ENCODE results near the gene CALHM2. TPM values are rescaled to one million over a fixed set of nuclear protein-coding genes. Genes with fewer than 3 reads are reported as not detected.

Gene CALHM2
- total RNA-seq, 1 experiment from 2014 or later, result not detected

DNA sequence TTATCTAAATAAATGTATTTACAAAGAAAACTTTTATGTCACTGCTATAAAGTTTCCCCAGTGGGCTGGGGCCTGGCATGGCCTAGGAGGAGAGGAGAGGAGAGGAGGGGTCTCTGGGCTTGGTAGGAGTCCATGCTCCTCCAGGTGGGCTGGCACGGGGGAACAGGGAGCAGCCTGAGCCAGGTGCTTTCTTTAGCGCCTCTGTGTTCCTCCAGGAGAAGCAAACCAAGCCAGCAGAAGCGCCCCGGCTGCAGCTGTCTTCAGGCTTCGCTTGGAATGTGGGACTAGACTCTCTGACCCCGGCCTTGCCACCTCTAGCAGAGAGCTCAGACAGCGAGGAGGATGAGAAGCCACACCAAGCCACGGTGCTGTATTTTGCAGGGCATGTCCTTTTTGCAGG, 10.6 kb downstream of the CALHM2 start:
- H2BK15ac ChIP-seq (ENCODE audit: low read depth, low read length), result no peak overlapping the region
- no peaks in the 10 kb centered on the region for H4K20me1 ChIP-seq (ENCODE audit: control insufficient read depth, insufficient read depth, insufficient read length)
- Mint-ChIP-seq H3K36me3 (ENCODE audit: insufficient read depth in 1 of 3, low read depth in 3 of 3) (peaks cover 67 to 95% (median 90%) of the 10 kb centered on the region in 3 experiments; a peak in 6 of 7 replicates), H3K4me1 (peaks cover 0 to 3% of the 10 kb centered on the region in 2 experiments; a peak in 1 of 4 replicates), H3K27ac (peak overlapping the region in 1 of 3 experiments; percentile 57; a peak in 1 of 7 replicates), H3K4me3 (no peak overlapping the region), H3K9me3 (no peaks in the 10 kb centered on the region), H3K27me3 (ENCODE audit: low read depth) (no peaks in the 10 kb centered on the region)
- no peak overlapping the region for H3K4me2 ChIP-seq (ENCODE audit: insufficient read depth, insufficient read length, low read length)
- TF ChIP-seq, protein P1, sequence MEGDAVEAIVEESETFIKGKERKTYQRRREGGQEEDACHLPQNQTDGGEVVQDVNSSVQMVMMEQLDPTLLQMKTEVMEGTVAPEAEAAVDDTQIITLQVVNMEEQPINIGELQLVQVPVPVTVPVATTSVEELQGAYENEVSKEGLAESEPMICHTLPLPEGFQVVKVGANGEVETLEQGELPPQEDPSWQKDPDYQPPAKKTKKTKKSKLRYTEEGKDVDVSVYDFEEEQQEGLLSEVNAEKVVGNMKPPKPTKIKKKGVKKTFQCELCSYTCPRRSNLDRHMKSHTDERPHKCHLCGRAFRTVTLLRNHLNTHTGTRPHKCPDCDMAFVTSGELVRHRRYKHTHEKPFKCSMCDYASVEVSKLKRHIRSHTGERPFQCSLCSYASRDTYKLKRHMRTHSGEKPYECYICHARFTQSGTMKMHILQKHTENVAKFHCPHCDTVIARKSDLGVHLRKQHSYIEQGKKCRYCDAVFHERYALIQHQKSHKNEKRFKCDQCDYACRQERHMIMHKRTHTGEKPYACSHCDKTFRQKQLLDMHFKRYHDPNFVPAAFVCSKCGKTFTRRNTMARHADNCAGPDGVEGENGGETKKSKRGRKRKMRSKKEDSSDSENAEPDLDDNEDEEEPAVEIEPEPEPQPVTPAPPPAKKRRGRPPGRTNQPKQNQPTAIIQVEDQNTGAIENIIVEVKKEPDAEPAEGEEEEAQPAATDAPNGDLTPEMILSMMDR (conservative IDR thresholded peaks at IDR 0.05), result no peak
- H3K9me3 ChIP-seq (ENCODE audit: control insufficient read depth, low read depth, low read length), result no peaks in the 10 kb centered on the region
- no peak overlapping the region for H3K14ac ChIP-seq (ENCODE audit: insufficient read depth, low read length)
- H4K5ac ChIP-seq (ENCODE audit: insufficient read length, low read depth, low read length), result no peak overlapping the region
- no peak overlapping the region for H3K18ac ChIP-seq (ENCODE audit: insufficient read length, low read depth, low read length)
- no peak overlapping the region for H4K91ac ChIP-seq (ENCODE audit: insufficient read length, low read depth, low read length)
- H3K23ac ChIP-seq (ENCODE audit: insufficient read length, low read depth, low read length), result no peak overlapping the region
- H3K4me1 ChIP-seq (ENCODE audit: insufficient read depth, low read length), result no peaks in the 10 kb centered on the region
- no peak overlapping the region for H3K56ac ChIP-seq (ENCODE audit: insufficient read length, low read depth, low read length)
- H3T11ph ChIP-seq (ENCODE audit: low read length), result no peak overlapping the region
- DNase-seq, result no peak
- no peak overlapping the region for H4K8ac ChIP-seq (replicated peaks; ENCODE audit: insufficient read length, low read depth, low read length)
- H3K23me2 ChIP-seq (ENCODE audit: insufficient read length, low read depth, low read length, poor library complexity, severe bottlenecking), result no peaks in the 10 kb centered on the region
- H3K27me3 ChIP-seq (ENCODE audit: insufficient read depth, low read length), result no peaks in the 10 kb centered on the region
- no peak overlapping the region for H2BK12ac ChIP-seq (ENCODE audit: insufficient read length, low read depth, low read length)
- no peaks in the 10 kb centered on the region for H3K79me1 ChIP-seq (ENCODE audit: insufficient read depth, low read depth, low read length, poor library complexity, severe bottlenecking)
- no peak overlapping the region for H3K9ac ChIP-seq (ENCODE audit: extremely low read depth, insufficient read length, low read length)
- no peaks in the 10 kb centered on the region for H3K79me2 ChIP-seq (ENCODE audit: insufficient read depth, low read length)
- no peak overlapping the region for H3K4ac ChIP-seq (ENCODE audit: low read depth, low read length)
- whole genome bisulfite sequencing (ENCODE audit: extremely low coverage, insufficient read length, low lambda C conversion rate), result no CpG with 5 or more reads among the region's 8 CpGs
- H2AK5ac ChIP-seq (ENCODE audit: insufficient read length, low read length), result no peak overlapping the region
- no peak overlapping the region for H2BK20ac ChIP-seq (ENCODE audit: low read depth, low read length, poor library complexity, severe bottlenecking)
- no peak overlapping the region for H2BK120ac ChIP-seq (ENCODE audit: low read depth, low read length, poor library complexity, severe bottlenecking)
- no peak overlapping the region for H2AFZ ChIP-seq (ENCODE audit: low read length)
- no peak overlapping the region for H3K27ac ChIP-seq (ENCODE audit: insufficient read length, low read depth, low read length)
- H2BK5ac ChIP-seq (ENCODE audit: insufficient read length, low read length), result no peak overlapping the region

All from H9 (cell line).